NCI-H2171 treated with DMSO at 0.1 percent for 48 hours (cell line): ENCODE results near the gene BPIFA3.
"Not testable (repeated sequence)": the region's sequence is repeated elsewhere in the genome, so short reads cannot be mapped to it uniquely, and the experiment has no call there.

ENCODE experiments used
- DNase-seq: peaks from one replicate; lab custom pipeline; 2025; lab: John Stamatoyannopoulos, UW

The BPIFA3 gene

DNA sequence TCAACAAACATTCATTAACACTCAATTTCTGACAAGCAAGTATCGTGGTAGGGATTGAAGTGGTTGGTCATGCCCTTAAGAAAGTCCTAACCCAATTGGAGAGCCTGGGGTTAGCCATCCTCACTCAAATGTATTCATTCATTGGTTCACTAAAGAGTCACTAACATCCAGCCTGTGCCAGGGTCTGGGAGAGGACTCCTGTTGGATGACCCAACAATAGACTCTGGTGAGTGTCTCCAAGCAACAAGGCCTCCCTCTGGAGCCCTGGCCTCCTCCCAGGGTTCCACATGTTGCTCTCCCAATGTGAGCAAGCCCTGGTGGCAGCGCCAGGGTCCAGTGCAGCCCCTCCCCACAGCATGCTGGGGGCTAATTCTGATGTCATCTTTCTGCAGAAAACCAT is at the start of gene BPIFA3:
Gene BPIFA3, plus strand, starts transcription at position 301 of the 400 bp plus-strand sequence. CDS start 185 bp downstream, outside the sequence.
- DNase-seq, result no peak

DNA sequence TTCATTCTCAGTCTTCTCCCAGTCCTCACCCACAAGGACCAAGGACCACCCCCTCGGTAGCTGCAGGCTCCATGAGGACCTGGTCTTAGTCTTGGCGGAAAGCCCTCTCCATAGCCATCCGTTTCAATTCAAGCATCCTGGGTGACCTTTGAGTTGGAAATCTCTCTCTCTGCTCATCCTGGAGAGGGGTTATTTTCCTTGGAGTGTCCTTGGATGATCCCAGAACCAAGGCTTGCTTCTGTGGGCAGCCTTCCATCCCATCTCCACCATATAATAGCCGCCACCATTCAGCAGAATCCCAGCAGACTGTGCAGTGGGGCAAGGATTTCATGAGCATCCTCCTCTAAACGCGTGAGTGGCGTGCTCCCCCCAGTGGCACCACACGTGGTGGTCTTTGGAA is 49.3 kb upstream of the BPIFA3 start, which contains the start of gene BPIFA2:
Gene BPIFA2, plus strand, starts transcription at position 301 of the 400 bp plus-strand sequence. CDS start 987 bp downstream, outside the sequence.
- DNase-seq, result no peak

- DNase-seq, result no peak
Observed at GRCh38 chr20:33169176-33169794, 47.9 kb upstream of the BPIFA3 start.

- DNase-seq, result peak; percentile 40
Observed at GRCh38 chr20:33172781-33173180, 44.4 kb upstream of the BPIFA3 start.

- DNase-seq, result no peak
Observed at GRCh38 chr20:33175123-33175522, 42.0 kb upstream of the BPIFA3 start.

DNA sequence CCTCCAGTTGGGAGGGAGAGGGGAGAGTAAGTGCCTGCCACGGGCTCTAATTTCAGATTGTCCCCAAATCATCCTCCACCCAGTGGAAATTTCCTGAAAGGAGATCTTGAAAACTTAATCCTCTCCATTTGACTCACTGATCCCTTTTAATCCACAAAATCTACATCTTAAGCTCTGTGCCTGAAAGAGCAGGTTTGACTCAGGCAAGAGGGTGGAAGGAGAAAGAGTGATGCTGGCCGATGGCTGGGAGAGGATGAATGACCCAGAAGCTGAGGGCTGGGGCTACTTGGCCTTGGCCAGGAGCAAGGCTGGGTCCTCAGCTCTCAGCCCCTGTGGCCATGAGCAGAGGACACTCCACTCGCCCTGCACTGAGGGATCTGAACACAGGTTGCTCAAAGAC is 41.1 kb upstream of the BPIFA3 start:
- DNase-seq, result no peak

DNA sequence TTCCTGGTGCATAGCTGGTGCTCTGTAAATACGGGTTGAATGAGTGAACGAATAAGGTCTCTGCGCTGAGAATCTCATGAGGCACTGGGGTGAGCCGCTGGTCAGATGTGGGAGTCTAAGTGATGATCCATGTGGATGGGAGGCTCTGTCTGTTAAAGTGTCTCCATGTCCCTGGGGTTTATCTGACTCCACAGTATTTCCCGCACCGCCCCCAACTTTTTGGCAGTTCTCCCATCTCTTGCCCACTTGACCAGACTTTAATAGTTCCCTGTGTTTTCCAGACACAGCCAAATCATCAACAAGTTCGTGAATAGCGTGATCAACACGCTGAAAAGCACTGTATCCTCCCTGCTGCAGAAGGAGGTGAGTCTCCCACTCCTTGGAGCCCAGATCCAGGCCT is 39.3 kb upstream of the BPIFA3 start:
- no peak for DNase-seq

- no peak for DNase-seq
Observed at GRCh38 chr20:33178726-33179125, 38.4 kb upstream of the BPIFA3 start.

- no peak for DNase-seq
Observed at GRCh38 chr20:33180169-33180568, 37.0 kb upstream of the BPIFA3 start.

GRCh38 chr20:33181482-33182093 is 35.6 kb upstream of the BPIFA3 start:
- DNase-seq, result no peak

GRCh38 chr20:33183312-33183711 is 33.8 kb upstream of the BPIFA3 start:
- DNase-seq, result no peak

- not testable (repeated sequence) for DNase-seq
Observed at GRCh38 chr20:33185031-33185590, 32.0 kb upstream of the BPIFA3 start.

DNA sequence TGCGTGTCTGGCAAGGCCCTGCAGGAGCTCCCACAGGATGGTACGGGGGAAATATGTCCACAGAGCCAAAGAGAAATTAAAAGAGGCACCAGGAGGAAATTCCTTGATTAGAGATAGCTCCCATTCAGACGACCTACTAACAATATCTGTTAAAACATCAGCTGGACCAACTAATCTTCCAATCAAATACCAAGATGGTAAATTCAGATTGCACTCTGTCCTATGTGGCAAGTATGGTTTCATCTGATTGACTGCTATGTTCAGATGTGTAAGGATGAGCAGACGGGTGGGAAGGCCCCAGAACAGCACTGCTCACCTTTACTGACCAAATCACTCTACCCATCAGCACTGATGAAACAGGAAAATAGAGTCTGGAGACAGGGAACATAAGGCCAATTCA is 29.7 kb upstream of the BPIFA3 start:
- DNase-seq, result no peak

DNA sequence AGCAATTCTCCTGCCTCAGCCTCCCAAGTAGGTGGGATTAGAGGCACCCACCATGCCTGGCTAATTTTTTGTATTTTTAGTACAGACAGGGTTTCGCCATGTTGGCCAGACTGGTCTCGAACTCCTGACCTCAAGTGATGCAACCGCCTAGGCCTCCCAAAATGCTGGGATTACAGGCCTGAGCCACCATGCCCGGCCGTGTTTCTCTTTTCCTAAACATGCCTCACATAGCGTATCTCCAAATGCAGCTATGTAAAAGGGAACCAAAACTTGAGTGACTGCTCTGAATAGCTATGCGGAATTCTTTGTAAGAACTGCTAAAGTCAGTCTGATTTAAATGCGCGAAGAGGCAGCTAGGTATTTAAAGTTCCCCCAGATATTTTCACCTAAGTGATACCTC is 28.7 kb upstream of the BPIFA3 start:
- DNase-seq, result no peak

DNA sequence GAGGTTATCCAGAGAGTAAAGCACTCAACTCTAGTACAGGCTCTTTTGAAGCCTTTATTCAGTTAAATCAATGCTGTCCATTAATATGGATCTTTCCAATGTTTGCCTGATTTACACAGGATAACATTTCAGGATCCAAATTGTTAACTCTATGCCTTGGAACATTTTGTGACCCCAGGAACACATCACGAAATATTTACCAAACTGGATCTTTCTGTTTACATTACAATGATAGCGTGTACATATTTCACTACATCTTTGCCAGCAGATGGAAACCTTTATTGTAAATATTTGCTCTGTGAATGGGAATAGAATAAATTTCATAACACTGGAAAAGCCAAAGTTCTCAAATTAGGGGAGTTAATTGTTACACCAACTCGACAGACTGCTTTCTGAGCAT is 25.7 kb upstream of the BPIFA3 start:
- DNase-seq, result no peak

DNA sequence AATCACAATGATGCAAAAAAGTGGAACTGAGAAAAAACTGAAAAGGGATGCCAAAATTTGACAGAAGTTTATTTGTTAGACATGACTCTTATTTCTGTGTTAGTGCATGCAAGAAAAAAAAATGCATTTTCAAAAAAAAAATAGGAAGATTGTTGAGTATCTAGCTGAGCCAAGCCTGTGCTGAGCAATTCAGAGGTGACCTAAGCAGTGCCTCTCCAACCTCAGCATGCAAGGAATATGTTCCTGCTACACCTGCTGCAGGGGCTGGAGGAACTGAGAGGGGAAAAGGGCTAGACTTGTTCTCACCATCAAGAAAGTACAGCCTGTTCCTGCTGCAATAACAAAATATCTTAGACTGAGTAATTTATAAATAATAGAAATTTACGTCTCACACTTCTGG is 25.2 kb upstream of the BPIFA3 start:
- DNase-seq, result no peak

GRCh38 chr20:33192912-33193501 is 24.1 kb upstream of the BPIFA3 start:
- DNase-seq, result no peak

DNA sequence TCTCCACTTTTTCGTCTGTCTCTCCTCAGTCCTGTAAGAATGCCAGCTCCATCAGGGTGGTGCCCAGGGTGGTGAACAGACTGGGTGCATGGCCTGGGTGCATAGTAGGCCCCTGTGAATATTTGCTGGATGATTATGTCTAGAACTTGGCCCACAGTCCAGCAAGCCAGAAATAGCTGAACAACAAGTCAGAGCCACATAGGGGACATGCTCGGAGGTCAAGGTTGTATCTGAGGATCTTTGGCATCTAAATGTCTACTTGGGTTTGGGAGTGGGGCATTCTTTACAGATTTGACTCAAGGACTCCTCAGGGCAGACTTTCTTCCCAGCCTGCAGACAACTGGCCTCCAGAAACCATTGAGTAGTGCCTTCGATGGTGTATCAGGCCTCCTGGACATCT is 18.1 kb upstream of the BPIFA3 start:
- no peak for DNase-seq

DNA sequence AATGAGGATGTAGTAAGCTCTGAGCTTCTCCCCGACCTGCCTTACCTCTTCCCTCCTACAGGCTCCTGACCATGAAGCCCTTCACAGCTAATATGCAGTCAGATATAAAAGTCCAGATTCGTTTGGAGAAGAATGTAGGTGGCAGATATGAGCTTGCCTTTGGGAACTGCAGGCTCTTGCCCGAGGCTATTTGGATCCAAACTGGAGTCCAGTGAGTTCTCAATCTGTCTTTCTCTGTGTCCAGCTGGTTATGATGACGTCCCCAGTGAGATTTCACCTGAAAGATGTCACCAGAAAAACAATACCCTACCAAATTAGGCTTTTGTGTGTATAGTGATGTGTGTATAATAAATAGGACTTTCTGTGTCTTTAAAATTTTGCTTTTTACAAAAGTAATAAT is 14.7 kb upstream of the BPIFA3 start:
- no peak for DNase-seq

- no peak for DNase-seq
Observed at GRCh38 chr20:33203444-33203843, 13.7 kb upstream of the BPIFA3 start.

GRCh38 chr20:33209789-33210188 is 7.4 kb upstream of the BPIFA3 start:
- no peak for DNase-seq

- DNase-seq, result no peak
Observed at GRCh38 chr20:33210371-33210770, 6.8 kb upstream of the BPIFA3 start.

GRCh38 chr20:33211817-33212424 is 5.2 kb upstream of the BPIFA3 start:
- DNase-seq, result peak; percentile 80
